Memory B cell (primary cell): ENCODE data around the gene VPS25.
A peak's percentile ranks its signal among the peaks of the same experiment; 100 is the strongest.

Experiments
- ATAC-seq: fragments of 150-1000 bp; cut with Tn5 transposase; 2 replicates; pipeline ENCODE4 v1.10.0; 2021; ENCODE audit warnings: low read depth, mild to moderate bottlenecking, moderate library complexity
- DNase-seq, 2 donors: peaks; one replicate each; pipeline ENCODE4 v3.0.0; 2022; ENCODE audit warnings: low spot score in 2 of 2
- H3K27ac Mint-ChIP-seq: one replicate; pipeline ENCODE4 v1.8.0; 2022; ENCODE audit warnings: mild to moderate bottlenecking, moderate library complexity, mixed read lengths
- H3K27me3 Mint-ChIP-seq: one replicate; pipeline ENCODE4 v1.8.0; 2022; ENCODE audit warnings: mixed read lengths
- H3K36me3 Mint-ChIP-seq: one replicate; pipeline ENCODE4 v1.8.0; 2022; ENCODE audit warnings: mild to moderate bottlenecking, mixed read lengths
- H3K4me1 Mint-ChIP-seq: one replicate; pipeline ENCODE4 v1.8.0; 2022; ENCODE audit warnings: mixed read lengths
- H3K4me3 Mint-ChIP-seq: one replicate; pipeline ENCODE4 v1.8.0; 2022; ENCODE audit warnings: mild to moderate bottlenecking, moderate library complexity, mixed read lengths
- H3K9me3 Mint-ChIP-seq: one replicate; pipeline ENCODE4 v1.8.0; 2022; ENCODE audit warnings: mixed read lengths

The VPS25 gene

DNA sequence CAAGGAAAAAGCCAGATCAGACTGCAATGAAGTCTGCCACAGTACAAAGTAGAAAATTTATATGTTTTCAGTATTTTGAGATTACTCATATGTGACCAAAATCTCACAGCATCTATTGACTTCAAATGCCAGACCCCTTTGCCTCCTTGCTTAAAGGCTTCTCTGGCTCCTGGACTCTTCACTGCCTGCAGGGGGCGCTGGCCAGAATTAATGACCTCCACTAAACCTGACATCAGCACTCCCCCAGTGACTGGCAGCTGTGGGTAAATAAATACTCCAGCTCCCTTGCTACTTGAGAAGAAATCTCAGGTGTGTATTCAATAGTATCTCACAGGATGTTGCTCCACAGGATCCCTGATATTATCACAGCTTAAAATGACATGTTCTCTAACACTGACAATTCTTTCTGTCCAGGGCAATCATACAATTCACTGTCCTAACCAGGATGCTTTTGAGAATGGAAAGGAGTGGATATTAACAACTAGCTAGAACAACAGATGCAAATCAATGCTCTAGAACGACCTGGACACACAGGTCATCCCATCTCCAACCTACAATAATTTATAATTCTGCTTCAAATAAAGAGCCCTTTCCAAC, 46.8 kb downstream of the VPS25 start:
- peak; percentile 46 to 55 for DNase-seq
- Mint-ChIP-seq H3K36me3 (peaks cover 32% of the 10 kb centered on the region), H3K27ac (no peak overlapping the region), H3K4me3 (no peak overlapping the region), H3K9me3 (no peaks in the 10 kb centered on the region), H3K27me3 (no peaks in the 10 kb centered on the region), H3K4me1 (peaks cover 12% of the 10 kb centered on the region)
- ATAC-seq: peak; percentile 35

DNA sequence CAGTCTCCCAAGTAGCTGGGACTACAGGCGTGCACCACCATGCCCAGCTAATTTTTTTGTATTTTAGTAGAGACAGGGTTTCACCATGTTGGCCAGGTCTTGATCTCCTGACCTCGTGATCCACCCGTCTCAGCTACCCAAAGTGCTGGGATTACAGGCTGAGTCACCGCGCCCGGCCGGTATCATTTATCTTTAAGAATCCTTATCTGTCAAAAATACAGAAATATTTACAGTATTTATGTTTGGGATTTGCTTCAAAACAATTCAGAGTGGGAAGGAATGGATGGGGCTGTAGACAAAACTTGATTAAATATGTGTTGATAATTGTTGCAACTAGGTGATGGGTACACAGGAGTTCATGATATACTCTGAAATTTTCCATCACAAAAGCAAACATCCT, 47.9 kb downstream of the VPS25 start:
- Mint-ChIP-seq H3K27ac (no peak overlapping the region), H3K4me1 (peaks cover 12% of the 10 kb centered on the region), H3K9me3 (no peaks in the 10 kb centered on the region), H3K36me3 (peaks cover 24% of the 10 kb centered on the region), H3K4me3 (no peak overlapping the region), H3K27me3 (no peaks in the 10 kb centered on the region)
- ATAC-seq: no peak
- no peak for DNase-seq

DNA sequence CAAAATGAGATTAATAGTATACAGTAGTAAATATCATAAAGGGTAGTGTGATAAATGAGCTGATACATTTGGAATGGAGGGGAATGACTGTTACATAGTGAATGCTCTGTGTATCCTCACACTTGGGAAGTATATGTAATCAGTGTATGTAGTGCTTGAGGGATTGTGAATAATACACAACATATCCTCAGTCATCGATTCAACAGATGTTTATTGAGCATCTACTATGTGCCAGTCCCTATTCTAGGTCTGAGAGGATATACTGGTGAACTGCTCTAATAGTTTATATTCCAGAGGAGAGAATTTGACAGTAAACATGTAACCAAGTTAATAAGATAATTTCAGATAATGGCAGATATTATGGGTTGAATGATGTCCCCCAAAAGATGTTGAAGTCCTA, 54.2 kb downstream of the VPS25 start:
- ATAC-seq (no peak), DNase-seq (no peak)
- H3K4me1 Mint-ChIP-seq: peaks cover 12% of the 10 kb centered on the region
- no peaks in the 10 kb centered on the region for H3K9me3 Mint-ChIP-seq
- no peak overlapping the region for H3K4me3 Mint-ChIP-seq
- H3K36me3 Mint-ChIP-seq: no peaks in the 10 kb centered on the region
- no peaks in the 10 kb centered on the region for H3K27me3 Mint-ChIP-seq
- H3K27ac Mint-ChIP-seq: no peak overlapping the region
